HG03108 (cell line): ENCODE results near the gene CLDN6.

Experiments used
- ATAC-seq: cut with Tn5 transposase; IDR thresholded peaks from one replicate; pipeline ENCODE4 v1.9.1; 2021; ENCODE audit warnings: moderate library complexity; ENCODE audit not compliant: unreplicated experiment

CLDN6 gene

DNA sequence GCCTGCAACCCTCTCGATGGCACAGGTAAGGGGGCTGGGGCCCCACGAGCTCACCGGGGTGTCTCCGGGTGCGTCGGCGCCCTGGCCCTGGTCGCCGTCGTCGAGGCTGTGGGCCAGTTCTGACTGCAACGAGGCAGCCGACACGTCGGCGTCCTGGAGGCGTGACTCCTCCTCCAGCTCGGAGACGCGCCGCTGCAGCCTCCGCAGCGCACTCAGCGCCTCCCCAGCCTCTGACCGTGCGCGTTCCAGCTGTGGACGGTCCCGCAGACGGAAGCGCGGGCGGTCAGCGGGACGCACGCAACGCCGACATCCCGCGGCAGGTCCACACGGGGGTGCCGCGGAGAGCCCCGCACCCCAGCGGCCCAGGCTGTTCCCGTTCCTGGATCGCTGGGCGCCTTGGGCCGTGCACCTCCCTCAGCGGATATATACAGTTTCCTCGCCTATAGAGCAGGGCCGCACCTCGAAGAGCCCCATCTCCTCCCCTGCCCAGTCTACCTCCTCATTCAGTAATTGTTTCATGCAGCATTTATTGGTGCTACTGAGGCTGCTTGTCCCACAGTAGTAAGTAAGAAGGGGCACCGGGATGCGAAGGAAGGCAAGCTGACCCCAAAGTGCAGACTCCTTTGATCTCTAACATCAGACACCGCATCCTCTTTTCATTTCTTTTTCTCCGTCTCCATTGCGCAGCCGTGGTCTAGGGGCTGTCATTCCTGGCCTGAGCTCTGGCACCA is 11.7 kb upstream of the CLDN6 start:
- no peak for ATAC-seq

GRCh38 chr16:3028716-3029319 is 10.8 kb upstream of the CLDN6 start:
- no peak for ATAC-seq

DNA sequence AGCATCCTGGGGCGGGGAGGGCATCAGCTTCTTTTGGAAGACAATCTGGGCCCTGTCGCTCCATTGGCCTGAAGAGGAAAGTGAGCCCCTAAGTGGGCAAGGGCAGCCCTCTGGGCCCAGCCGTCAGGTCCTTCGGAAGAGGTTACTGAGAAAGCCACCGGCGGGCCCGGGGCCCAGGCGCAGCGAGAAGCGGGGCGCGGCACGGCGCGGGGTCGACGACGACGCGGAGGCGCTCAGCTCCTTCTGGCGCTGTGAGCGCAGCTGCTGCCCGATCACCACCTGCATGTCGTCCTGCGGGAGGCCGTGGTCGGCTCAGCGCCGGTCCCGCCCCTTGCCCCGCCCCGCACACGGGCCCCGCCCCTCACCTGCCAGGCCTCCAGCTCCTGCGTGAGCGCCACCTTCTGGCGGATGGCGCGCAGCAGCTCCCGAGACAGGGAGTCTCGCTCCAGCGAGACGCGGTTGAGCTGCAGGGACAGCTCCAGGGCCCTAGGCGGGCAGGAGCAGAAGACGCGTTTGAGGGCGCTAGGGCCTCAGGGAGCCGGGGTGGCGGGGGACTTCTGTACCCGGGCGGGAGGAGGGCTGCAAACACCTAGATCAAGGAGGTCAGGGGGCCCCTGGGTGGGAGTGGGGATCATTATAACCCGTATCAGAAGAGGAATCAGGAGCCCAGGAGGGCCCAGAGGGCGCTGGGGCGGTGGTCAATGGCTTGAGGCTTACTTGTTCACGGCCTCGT is 10.2 kb upstream of the CLDN6 start:
- peak; percentile 31 for ATAC-seq

DNA sequence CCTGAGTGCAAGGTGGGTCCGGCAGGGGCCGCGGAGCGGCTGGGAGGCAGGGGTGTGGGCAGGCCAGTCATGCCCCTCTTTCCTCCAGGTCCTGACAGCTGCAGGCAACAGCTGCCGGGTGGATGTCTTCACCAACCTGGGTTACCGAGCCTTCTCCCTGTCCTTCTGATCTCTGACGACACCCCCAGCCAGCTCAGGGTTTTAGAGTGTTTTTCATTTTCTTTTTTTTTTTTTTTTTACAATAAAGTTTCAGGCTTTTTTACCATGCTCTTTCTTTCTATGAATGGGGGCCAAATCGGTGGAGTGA is 9.5 kb upstream of the CLDN6 start:
- ATAC-seq: no peak

DNA sequence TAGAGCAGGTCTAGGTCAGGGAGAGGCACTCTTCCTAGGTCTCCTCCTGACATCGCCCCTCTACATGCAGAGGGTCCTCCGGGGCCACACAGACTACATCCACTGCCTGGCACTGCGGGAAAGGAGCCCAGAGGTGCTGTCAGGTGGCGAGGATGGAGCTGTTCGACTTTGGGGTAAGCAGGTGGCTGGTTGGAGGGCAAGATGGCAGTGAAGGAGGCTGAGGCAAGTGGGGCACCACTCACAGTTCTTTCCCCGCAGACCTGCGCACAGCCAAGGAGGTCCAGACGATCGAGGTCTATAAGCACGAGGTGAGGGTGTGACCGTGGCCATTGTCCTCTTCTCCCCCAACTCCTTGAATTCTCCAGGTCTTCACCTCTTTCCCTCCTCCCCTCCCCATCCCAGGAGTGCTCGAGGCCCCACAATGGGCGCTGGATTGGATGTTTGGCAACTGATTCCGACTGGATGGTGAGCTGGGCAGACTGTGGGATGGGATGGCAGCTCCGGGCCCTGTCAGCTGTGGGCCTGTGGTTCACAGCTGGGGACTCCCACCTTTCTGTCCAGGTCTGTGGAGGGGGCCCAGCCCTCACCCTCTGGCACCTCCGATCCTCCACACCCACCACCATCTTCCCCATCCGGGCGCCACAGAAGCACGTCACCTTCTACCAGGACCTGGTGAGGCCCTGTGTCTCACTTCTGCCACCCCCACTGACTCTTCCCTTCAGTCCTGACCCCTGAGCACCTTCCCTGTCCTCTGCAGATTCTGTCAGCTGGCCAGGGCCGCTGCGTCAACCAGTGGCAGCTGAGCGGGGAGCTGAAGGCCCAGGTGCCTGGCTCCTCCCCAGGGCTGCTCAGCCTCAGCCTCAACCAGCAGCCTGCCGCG is 8.9 kb upstream of the CLDN6 start:
- no peak for ATAC-seq

- no peak for ATAC-seq
These were observed 8.0 kb upstream of the CLDN6 start for GRCh38 chr16:3026003-3026378.

DNA sequence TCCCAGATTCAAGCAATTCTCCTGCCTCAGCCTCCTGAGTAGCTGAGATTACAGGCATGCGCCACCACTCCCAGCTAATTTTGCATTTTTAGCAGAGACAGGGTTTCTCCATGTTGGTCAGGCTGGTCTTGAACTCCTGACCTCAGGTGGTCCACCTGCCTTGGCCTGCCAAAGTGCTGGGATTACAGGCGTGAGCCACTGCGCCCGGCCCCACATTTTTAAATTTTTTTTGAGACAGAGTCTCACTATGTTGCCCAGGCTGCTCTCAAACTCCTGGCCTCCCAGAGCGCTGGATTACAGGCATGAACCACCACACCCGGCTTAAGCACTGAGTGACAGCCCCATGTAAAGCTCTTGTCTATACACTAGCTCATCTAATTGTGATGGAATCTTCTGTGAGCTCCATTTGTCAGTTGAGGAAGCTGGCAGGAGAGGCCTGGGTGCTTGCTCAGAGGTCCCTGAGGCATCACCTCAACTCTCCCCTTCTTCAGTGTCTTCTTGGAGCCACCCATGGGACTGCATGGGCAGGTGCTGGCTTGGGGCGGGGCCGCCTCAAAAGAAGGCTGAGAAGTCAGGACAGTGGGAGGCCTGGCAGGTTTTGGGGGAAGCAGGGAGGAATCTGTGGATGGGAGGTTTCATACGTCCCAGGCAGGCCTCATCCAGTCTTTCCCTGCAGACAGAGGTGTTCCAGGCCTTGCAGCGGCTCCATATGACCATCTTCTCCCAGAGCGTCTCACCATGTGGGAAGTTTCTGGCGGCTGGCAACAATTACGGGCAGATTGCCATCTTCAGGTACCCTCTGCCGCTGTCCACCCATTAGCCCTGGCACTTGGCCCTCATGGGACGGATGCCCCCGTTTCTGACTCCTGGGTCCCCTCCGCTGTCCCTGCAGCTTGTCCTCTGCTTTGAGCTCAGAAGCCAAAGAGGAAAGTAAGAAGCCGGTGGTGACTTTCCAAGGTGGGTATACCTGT is 7.3 kb upstream of the CLDN6 start:
- ATAC-seq: no peak

GRCh38 chr16:3023669-3024478 is 5.9 kb upstream of the CLDN6 start, which contains the start of the genes HCFC1R1 and THOC6:
HCFC1R1 (minus strand) TSS chr16:3023942; CDS start chr16:3023941, 1 bp downstream.
THOC6 (plus strand) TSS chr16:3024035; CDS start chr16:3024327, 292 bp downstream.
- peak; percentile 48 for ATAC-seq

GRCh38 chr16:3023415-3023668 is 5.4 kb upstream of the CLDN6 start:
- ATAC-seq: no peak

DNA sequence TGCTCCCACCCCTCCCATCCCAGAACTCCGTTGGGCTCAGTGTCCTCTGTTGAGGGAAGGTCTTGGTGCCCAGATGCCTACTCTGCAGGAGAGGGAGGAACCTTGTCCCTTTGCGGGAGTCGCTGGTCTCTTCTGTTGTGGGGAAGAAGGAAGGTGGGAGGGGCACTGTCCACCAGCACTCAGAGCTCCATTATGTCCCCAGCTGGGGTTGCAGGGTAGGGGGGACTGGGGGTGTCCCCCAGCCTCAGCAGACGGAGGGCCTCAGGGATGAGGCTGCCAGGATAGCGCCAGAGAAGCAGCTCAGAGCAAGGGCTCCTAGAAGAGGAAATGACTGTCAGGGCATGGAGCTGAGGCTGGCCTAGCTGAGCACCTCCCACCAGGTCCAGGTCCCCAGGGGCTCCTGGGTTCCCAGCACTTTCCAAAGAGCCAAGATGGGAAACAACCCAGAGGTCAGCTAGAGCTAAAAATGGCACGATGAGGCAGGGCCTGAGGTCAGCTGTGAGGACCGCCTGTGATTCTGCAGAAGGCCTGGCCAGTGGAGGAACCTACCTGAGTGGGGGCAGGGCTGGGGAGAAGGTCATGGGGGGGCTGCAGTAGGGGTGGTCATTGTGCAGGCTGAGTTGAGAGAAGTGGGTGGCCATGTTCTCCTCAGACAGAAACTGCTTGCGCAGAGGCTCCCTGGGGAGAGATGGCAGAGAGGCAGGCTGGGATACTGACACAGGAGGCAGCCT is 4.9 kb upstream of the CLDN6 start:
- no peak for ATAC-seq

DNA sequence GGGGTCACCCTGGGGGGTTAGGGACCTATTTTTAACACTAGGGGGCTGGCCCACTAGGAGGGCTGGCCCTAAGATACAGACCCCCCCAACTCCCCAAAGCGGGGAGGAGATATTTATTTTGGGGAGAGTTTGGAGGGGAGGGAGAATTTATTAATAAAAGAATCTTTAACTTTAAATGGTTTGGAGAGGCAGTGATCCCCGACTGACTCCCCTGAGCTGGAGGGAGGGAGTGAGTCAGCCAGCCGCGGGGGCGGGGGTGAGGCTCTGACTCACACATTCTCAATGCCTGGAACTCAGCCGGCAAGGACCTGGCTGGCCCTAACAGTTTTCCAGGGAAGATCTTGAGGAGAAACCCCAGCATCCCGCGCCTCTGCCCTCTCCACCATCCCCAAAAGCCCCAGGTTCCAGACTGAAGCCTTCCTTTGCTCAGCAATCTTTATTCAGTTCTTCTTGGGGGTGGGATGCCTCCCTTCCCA is 4.3 kb upstream of the CLDN6 start:
- no peak for ATAC-seq

DNA sequence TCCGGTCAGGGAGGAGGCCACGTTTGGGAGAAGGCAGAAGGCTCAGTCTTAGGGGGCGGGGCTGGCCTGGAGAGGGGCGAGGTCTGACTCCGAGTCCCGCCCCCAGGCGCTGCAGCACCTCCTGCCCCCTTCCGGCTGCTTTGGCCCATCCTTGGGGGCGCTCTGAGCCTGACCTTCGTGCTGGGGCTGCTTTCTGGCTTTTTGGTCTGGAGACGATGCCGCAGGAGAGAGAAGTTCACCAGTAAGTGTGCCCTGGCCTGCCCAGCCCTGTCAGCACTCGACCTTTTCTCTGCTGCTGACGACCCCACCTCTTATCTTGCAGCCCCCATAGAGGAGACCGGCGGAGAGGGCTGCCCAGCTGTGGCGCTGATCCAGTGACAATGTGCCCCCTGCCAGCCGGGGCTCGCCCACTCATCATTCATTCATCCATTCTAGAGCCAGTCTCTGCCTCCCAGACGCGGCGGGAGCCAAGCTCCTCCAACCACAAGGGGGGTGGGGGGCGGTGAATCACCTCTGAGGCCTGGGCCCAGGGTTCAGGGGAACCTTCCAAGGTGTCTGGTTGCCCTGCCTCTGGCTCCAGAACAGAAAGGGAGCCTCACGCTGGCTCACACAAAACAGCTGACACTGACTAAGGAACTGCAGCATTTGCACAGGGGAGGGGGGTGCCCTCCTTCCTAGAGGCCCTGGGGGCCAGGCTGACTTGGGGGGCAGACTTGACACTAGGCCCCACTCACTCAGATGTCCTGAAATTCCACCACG is 3.6 kb upstream of the CLDN6 start:
- ATAC-seq: no peak

GRCh38 chr16:3020604-3021448 is 2.8 kb upstream of the CLDN6 start:
- no peak for ATAC-seq

GRCh38 chr16:3020247-3020603 is 2.2 kb upstream of the CLDN6 start, which contains the start of gene TNFRSF12A:
TNFRSF12A (plus strand) TSS chr16:3020368; CDS start chr16:3020398, 30 bp downstream.
- ATAC-seq: peak; percentile 19

- ATAC-seq: no peak
These were observed 1.7 kb upstream of the CLDN6 start for GRCh38 chr16:3019594-3020246.

GRCh38 chr16:3017344-3017743 is 639 bp downstream of the CLDN6 start:
- ATAC-seq: no peak
